ENCODE results near the gene FNIP1. TPM values are rescaled to one million over a fixed set of nuclear protein-coding genes. Genes with fewer than 3 reads are reported as not detected.
A peak's percentile ranks its signal among the peaks of the same experiment; 100 is the strongest.

Gene FNIP1
- total and polyA plus RNA-seq, 2 of the 13 experiments (the other 11 are each of a cell fraction or from before 2014, with no cell fraction given): 10.9 to 29.3 TPM

- TF ChIP-seq FOXP4 (CRISPR knock-in tag; IDR thresholded peaks at IDR 0.05) (peak; percentile 61; the same call in 1 of the 2 replicates), HNRNPK (IDR thresholded peaks at IDR 0.05; ENCODE audit: low read depth, low read length, poor library complexity, severe bottlenecking) (no peak), ZNF432 (CRISPR knock-in tag; IDR thresholded peaks at IDR 0.05; ENCODE audit: borderline replicate concordance) (no peak), NONO (IDR thresholded peaks at IDR 0.05) (no peak), NONO (CRISPR knock-in tag; conservative IDR thresholded peaks at IDR 0.05) (peak; percentile 47), NKX3-1 (CRISPR knock-in tag; IDR thresholded peaks at IDR 0.05) (no peak), NFYB (CRISPR knock-in tag; IDR thresholded peaks at IDR 0.05) (no peak), NRL (CRISPR knock-in tag; IDR thresholded peaks at IDR 0.05; ENCODE audit: borderline replicate concordance) (peak; percentile 93), ZNF720 (CRISPR knock-in tag; IDR thresholded peaks at IDR 0.05) (no peak), ZNF746 (CRISPR knock-in tag; IDR thresholded peaks at IDR 0.05) (no peak), ZNF407 (CRISPR knock-in tag; IDR thresholded peaks at IDR 0.05; ENCODE audit: not compliant biosample characterization) (peak; percentile 47), GATAD2A (CRISPR knock-in tag; IDR thresholded peaks at IDR 0.05) (peak; percentile 82), MIER2 (CRISPR knock-in tag; IDR thresholded peaks at IDR 0.05) (0 out of 2 replicates have a peak, but pooled peaks have one; percentile 10), ETV5 (CRISPR knock-in tag; IDR thresholded peaks at IDR 0.05; ENCODE audit: borderline replicate concordance) (peak; percentile 93), NFYC (CRISPR knock-in tag; IDR thresholded peaks at IDR 0.05) (no peak; the same call in none of the 2 replicates), ZBTB46 (CRISPR knock-in tag; IDR thresholded peaks at IDR 0.05; ENCODE audit: borderline replicate concordance) (no peak), ZNF546 (CRISPR knock-in tag; conservative IDR thresholded peaks at IDR 0.05) (no peak), CEBPB (IDR thresholded peaks at IDR 0.05; ENCODE audit: borderline replicate concordance, low read depth, low read length) (no peak)
Observed at GRCh38 chr5:131634996-131635683, 161.7 kb downstream of the FNIP1 start, which contains the start of gene RAPGEF6 (continued).

Data from HepG2 (cell line).